Neural progenitor cell (in vitro differentiated cells): Measurements from ENCODE around the gene PPFIA1. TPM values are rescaled to one million over a fixed set of nuclear protein-coding genes. Genes with fewer than 3 reads are reported as not detected.

Experiments
- DNase-seq: peaks from one replicate; pipeline ENCODE4 v3.0.0-alpha.2; 2016; ENCODE audit warnings: low spot score
- H2AFZ ChIP-seq: fragments of 200-600 bp; sonication (generic); replicated peaks from 2 replicates; pipeline ENCODE4 v1.6.1; 2016; ENCODE audit warnings: antibody characterized with exemption
- H3F3A ChIP-seq: fragments of 200-600 bp; sonication (generic); 2 replicates; pipeline ENCODE4 v1.6.1; 2016; ENCODE audit warnings: antibody characterized with exemption, low read depth
- H3K27ac ChIP-seq: fragments of 200-600 bp; sonication (generic); 2 replicates; pipeline ENCODE4 v1.5.1; 2016; ENCODE audit warnings: mild to moderate bottlenecking
- H3K27me3 ChIP-seq: fragments of 200-600 bp; sonication (generic); 2 replicates; pipeline ENCODE4 v1.6.1; 2016; ENCODE audit warnings: mild to moderate bottlenecking, moderate library complexity
- H3K36me3 ChIP-seq: fragments of 200-600 bp; sonication (generic); 2 replicates; pipeline ENCODE4 v1.5.1; 2016
- H3K4me1 ChIP-seq: fragments of 200-600 bp; sonication (generic); 2 replicates; pipeline ENCODE4 v1.6.1; 2016; ENCODE audit warnings: mixed run types
- H3K4me2 ChIP-seq: fragments of 200-600 bp; sonication (generic); 2 replicates; pipeline ENCODE4 v1.6.1; 2016
- H3K4me3 ChIP-seq: fragments of 200-600 bp; sonication (generic); 2 replicates; pipeline ENCODE4 v1.5.1; 2016
- H3K79me2 ChIP-seq: fragments of 200-600 bp; sonication (generic); 2 replicates; pipeline ENCODE4 v1.6.1; 2016; ENCODE audit warnings: low read depth
- H3K9ac ChIP-seq: fragments of 200-600 bp; sonication (generic); 2 replicates; pipeline ENCODE4 v1.6.1; 2016
- H3K9me3 ChIP-seq: fragments of 200-600 bp; sonication (generic); 2 replicates; pipeline ENCODE4 v1.5.1; 2016; ENCODE audit warnings: low read depth
- H4K20me1 ChIP-seq: fragments of 200-600 bp; sonication (generic); 2 replicates; pipeline ENCODE4 v1.6.1; 2016; ENCODE audit warnings: low read depth
- H3K27ac Mint-ChIP-seq: 3 replicates; pipeline ENCODE4 v1.8.0; 2021; ENCODE audit warnings: mixed read lengths
- H3K27me3 Mint-ChIP-seq: 2 replicates; pipeline ENCODE4 v1.8.0; 2022; ENCODE audit warnings: low read depth, mild to moderate bottlenecking, inconsistent platforms, moderate library complexity, mixed read lengths; ENCODE audit not compliant: insufficient read depth
- H3K36me3 Mint-ChIP-seq: 3 replicates; pipeline ENCODE4 v1.8.0; 2021; ENCODE audit warnings: mixed read lengths
- H3K4me1 Mint-ChIP-seq: 3 replicates; pipeline ENCODE4 v1.8.0; 2021; ENCODE audit warnings: mixed read lengths
- H3K4me3 Mint-ChIP-seq: 3 replicates; pipeline ENCODE4 v1.8.0; 2021; ENCODE audit warnings: mild to moderate bottlenecking, moderate library complexity, mixed read lengths
- H3K9me3 Mint-ChIP-seq: 3 replicates; pipeline ENCODE4 v1.8.0; 2020; ENCODE audit warnings: mixed read lengths
- CTCF ChIP-seq: fragments of 200-600 bp; sonication (generic); IDR thresholded peaks from 2 replicates; pipeline ENCODE4 v1.5.1; 2017; ENCODE audit warnings: antibody characterized with exemption, mild to moderate bottlenecking
- EZH2 ChIP-seq: fragments of 200-600 bp; sonication (generic); IDR thresholded peaks from 2 replicates; pipeline ENCODE4 v1.6.1; 2017; ENCODE audit warnings: antibody characterized with exemption, mild to moderate bottlenecking, moderate library complexity
- EZH2phosphoT487 ChIP-seq: fragments of 200-600 bp; sonication (generic); IDR thresholded peaks from 2 replicates; pipeline ENCODE4 v1.6.1; 2017; ENCODE audit warnings: antibody characterized with exemption
- total RNA-seq: library from RNA; depleted of rRNA; stranded (reverse); fragments of >200 nt; gene quantifications from 2 replicates; pipeline ENCODE4 v1.2.3, GENCODE V29; 2015; ENCODE audit warnings: low replicate concordance

The PPFIA1 gene
- total RNA-seq, 1 donor from 2014 or later = 42.6 TPM

- no peak overlapping the region for H3K27ac ChIP-seq
- H3K4me2 ChIP-seq = no peak overlapping the region
- no peaks in the 10 kb centered on the region for H3K9me3 ChIP-seq
- no peaks in the 10 kb centered on the region for H3K27me3 ChIP-seq
- Mint-ChIP-seq H3K9me3 (no peaks in the 10 kb centered on the region), H3K4me3 (no peak overlapping the region), H3K4me1 (peaks cover 4% of the 10 kb centered on the region), H3K36me3 (no peaks in the 10 kb centered on the region), H3K27me3 (peaks cover 17% of the 10 kb centered on the region), H3K27ac (no peak overlapping the region)
- H3K9ac ChIP-seq = no peak overlapping the region
- H2AFZ ChIP-seq = no peak overlapping the region
- TF ChIP-seq EZH2 = no peak
- TF ChIP-seq CTCF = no peak
- TF ChIP-seq EZH2phosphoT487 = no peak
- no peaks in the 10 kb centered on the region for H3K36me3 ChIP-seq
- no peak overlapping the region for H3K4me3 ChIP-seq
- no peak for DNase-seq
- no peaks in the 10 kb centered on the region for H3F3A ChIP-seq
- no peaks in the 10 kb centered on the region for H3K79me2 ChIP-seq
- no peaks in the 10 kb centered on the region for H4K20me1 ChIP-seq
- peaks cover 6% of the 10 kb centered on the region for H3K4me1 ChIP-seq
These were observed 19.4 kb upstream of the PPFIA1 start for GRCh38 chr11:70250876-70251658.

- Histone ChIP-seq H3K4me3 (no peak overlapping the region), H3K27me3 (no peaks in the 10 kb centered on the region), H3K27ac (no peak overlapping the region), H3K9me3 (no peaks in the 10 kb centered on the region), H3K9ac (no peak overlapping the region), H3K4me1 (peaks cover 6% of the 10 kb centered on the region), H3K79me2 (no peaks in the 10 kb centered on the region), H3F3A (no peaks in the 10 kb centered on the region), H2AFZ (peak overlapping the region; percentile 73), H4K20me1 (no peaks in the 10 kb centered on the region), H3K4me2 (peak overlapping the region; percentile 10), H3K36me3 (no peaks in the 10 kb centered on the region)
- H3K9me3 Mint-ChIP-seq = no peaks in the 10 kb centered on the region
- H3K27me3 Mint-ChIP-seq = peaks cover 11% of the 10 kb centered on the region
- DNase-seq = no peak
- H3K36me3 Mint-ChIP-seq = no peaks in the 10 kb centered on the region
- H3K4me3 Mint-ChIP-seq = no peak overlapping the region
- H3K4me1 Mint-ChIP-seq = peaks cover 4% of the 10 kb centered on the region
- no peak overlapping the region for H3K27ac Mint-ChIP-seq
- TF ChIP-seq EZH2phosphoT487 (no peak), EZH2 (no peak), CTCF (no peak)
These were observed 18.7 kb upstream of the PPFIA1 start for GRCh38 chr11:70251659-70252321.

GRCh38 chr11:70252844-70253243 lies 17.6 kb upstream of the PPFIA1 start:
- Histone ChIP-seq H3K27me3 (no peaks in the 10 kb centered on the region), H3K79me2 (no peaks in the 10 kb centered on the region), H3K9me3 (no peaks in the 10 kb centered on the region), H2AFZ (no peak overlapping the region), H3K36me3 (no peaks in the 10 kb centered on the region), H3F3A (no peaks in the 10 kb centered on the region), H3K27ac (no peak overlapping the region), H3K4me2 (no peak overlapping the region), H4K20me1 (no peaks in the 10 kb centered on the region), H3K4me3 (no peak overlapping the region), H3K9ac (no peak overlapping the region), H3K4me1 (peaks cover 6% of the 10 kb centered on the region)
- peaks cover 9% of the 10 kb centered on the region for H3K27me3 Mint-ChIP-seq
- no peak overlapping the region for H3K27ac Mint-ChIP-seq
- H3K4me3 Mint-ChIP-seq = no peak overlapping the region
- H3K9me3 Mint-ChIP-seq = no peaks in the 10 kb centered on the region
- TF ChIP-seq CTCF (no peak), EZH2phosphoT487 (no peak)
- no peaks in the 10 kb centered on the region for H3K36me3 Mint-ChIP-seq
- H3K4me1 Mint-ChIP-seq = peaks cover 4% of the 10 kb centered on the region
- no peak for DNase-seq
